ENCODE results near the gene CRAMP1. TPM values are rescaled to one million over a fixed set of nuclear protein-coding genes. Genes with fewer than 3 reads are reported as not detected.

The CRAMP1 gene
- polyA plus RNA-seq, 1 of the 3 experiments (the other 2 are of a cell fraction), result 9.5 TPM

DNA sequence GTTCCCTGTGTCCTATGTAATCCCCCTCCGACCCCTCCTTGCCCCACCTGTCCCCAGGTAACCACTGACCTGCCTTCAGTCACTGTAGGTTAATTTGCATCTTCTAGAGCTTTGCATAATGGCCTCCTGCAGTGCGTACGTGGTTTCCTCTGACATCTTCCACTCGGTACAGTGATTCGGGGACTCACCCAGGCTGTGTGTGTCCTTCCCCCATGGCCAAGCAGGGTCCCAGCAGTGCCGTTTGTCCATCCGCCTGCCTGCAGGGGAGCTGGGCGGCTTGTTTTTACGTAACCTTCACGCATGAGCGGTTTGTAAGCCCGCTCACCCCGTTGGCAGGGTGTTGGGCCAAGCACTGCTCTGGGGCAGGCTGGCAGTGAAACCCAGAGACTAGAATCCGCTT, 101.8 kb downstream of the CRAMP1 start:
- Histone ChIP-seq H3K4me3 (ENCODE audit: low read depth in 2 of 2, low read length in 1 of 2) (no peak overlapping the region), H3K9ac (no peak overlapping the region), H4K20me1 (ENCODE audit: insufficient read depth) (peaks cover 57% of the 10 kb centered on the region), H3K36me3 (replicated peaks in 1 of 2; ENCODE audit: control insufficient read depth in 1 of 2, insufficient read depth in 2 of 2, low read length in 1 of 2) (peaks cover 0 to under 1% of the 10 kb centered on the region in 2 experiments), H2AFZ (ENCODE audit: low read depth) (no peak overlapping the region), H3K9me2 (no peaks in the 10 kb centered on the region), H3K4me2 (no peak overlapping the region), H3K4me1 (ENCODE audit: control insufficient read depth in 1 of 2, insufficient read depth in 2 of 2, low read depth in 1 of 2, low read length in 1 of 2) (peaks cover 0 to 4% of the 10 kb centered on the region in 2 experiments; a peak in 2 of 4 replicates), H3K79me2 (ENCODE audit: insufficient read depth) (peaks cover 100% of the 10 kb centered on the region), H3K27ac (ENCODE audit: low read depth in 2 of 2, low read length in 1 of 2) (no peak overlapping the region), H3K9me3 (no peaks in the 10 kb centered on the region), H3K27me3 (ENCODE audit: insufficient read depth) (no peaks in the 10 kb centered on the region), H3F3A (replicated peaks; ENCODE audit: insufficient read depth) (no peaks in the 10 kb centered on the region)
- CTCF ChIA-PET, result interaction anchor here (1.4 kb wide), 1 partner anchor 50 kb away, joined by 4 read pairs; no protein-coding TSS in a partner anchor
- POLR2A ChIA-PET, result no interaction called here
- no peak for DNase-seq
- WGBS (ENCODE audit: low lambda C conversion rate), result 87% methylated on average over 13 of the region's 14 CpGs
- TF ChIP-seq EZH2phosphoT487 (IDR thresholded peaks at IDR 0.05; ENCODE audit: borderline replicate concordance, low read depth) (no peak), FOXM1 (IDR thresholded peaks at IDR 0.05; ENCODE audit: low read depth) (no peak), RXRA (IDR thresholded peaks at IDR 0.05; ENCODE audit: borderline replicate concordance, low read depth) (no peak), RCOR1 (IDR thresholded peaks at IDR 0.05; ENCODE audit: low read length) (no peak), TCF12 (IDR thresholded peaks at IDR 0.05) (no peak)
- TF ChIP-seq, protein P1, sequence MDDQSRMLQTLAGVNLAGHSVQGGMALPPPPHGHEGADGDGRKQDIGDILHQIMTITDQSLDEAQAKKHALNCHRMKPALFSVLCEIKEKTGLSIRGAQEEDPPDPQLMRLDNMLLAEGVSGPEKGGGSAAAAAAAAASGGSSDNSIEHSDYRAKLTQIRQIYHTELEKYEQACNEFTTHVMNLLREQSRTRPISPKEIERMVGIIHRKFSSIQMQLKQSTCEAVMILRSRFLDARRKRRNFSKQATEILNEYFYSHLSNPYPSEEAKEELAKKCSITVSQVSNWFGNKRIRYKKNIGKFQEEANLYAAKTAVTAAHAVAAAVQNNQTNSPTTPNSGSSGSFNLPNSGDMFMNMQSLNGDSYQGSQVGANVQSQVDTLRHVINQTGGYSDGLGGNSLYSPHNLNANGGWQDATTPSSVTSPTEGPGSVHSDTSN (IDR thresholded peaks at IDR 0.05), result no peak
- TF ChIP-seq, protein P2, sequence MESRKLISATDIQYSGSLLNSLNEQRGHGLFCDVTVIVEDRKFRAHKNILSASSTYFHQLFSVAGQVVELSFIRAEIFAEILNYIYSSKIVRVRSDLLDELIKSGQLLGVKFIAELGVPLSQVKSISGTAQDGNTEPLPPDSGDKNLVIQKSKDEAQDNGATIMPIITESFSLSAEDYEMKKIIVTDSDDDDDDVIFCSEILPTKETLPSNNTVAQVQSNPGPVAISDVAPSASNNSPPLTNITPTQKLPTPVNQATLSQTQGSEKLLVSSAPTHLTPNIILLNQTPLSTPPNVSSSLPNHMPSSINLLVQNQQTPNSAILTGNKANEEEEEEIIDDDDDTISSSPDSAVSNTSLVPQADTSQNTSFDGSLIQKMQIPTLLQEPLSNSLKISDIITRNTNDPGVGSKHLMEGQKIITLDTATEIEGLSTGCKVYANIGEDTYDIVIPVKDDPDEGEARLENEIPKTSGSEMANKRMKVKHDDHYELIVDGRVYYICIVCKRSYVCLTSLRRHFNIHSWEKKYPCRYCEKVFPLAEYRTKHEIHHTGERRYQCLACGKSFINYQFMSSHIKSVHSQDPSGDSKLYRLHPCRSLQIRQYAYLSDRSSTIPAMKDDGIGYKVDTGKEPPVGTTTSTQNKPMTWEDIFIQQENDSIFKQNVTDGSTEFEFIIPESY (IDR thresholded peaks at IDR 0.05; ENCODE audit: borderline replicate concordance, low read depth), result no peak

DNA sequence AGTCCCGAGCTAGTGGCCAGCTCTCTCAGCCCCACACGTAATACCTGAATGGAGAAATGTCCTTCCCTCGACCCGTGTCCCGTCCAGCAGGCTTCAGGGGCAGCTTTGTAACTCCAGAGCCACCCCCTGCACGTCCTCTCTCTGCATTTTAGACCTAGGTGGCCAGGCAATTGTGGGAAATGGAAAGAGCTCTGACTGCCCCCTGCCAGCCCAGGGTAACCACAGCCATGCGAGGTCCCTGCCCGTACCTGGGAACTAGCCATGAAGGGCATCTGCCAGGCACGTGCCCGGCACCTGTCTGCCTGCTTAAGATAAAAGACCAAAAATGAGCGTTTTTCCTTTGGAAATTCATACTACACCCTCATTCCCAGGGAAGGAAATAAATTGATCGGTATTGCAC, 103.1 kb downstream of the CRAMP1 start:
- Histone ChIP-seq H3K36me3 (replicated peaks in 1 of 2; ENCODE audit: control insufficient read depth in 1 of 2, insufficient read depth in 2 of 2, low read length in 1 of 2) (no peaks in the 10 kb centered on the region), H3K4me1 (ENCODE audit: control insufficient read depth in 1 of 2, insufficient read depth in 2 of 2, low read depth in 1 of 2, low read length in 1 of 2) (no peaks in the 10 kb centered on the region; a peak in 1 of 4 replicates), H3K27me3 (ENCODE audit: insufficient read depth) (no peaks in the 10 kb centered on the region), H3K4me3 (ENCODE audit: low read depth in 2 of 2, low read length in 1 of 2) (no peak overlapping the region), H2AFZ (ENCODE audit: low read depth) (no peak overlapping the region), H3K9me3 (no peaks in the 10 kb centered on the region), H3K9me2 (no peaks in the 10 kb centered on the region), H3F3A (replicated peaks; ENCODE audit: insufficient read depth) (no peaks in the 10 kb centered on the region), H3K9ac (no peak overlapping the region), H3K27ac (ENCODE audit: low read depth in 2 of 2, low read length in 1 of 2) (no peak overlapping the region), H3K4me2 (no peak overlapping the region), H3K79me2 (ENCODE audit: insufficient read depth) (peaks cover 100% of the 10 kb centered on the region), H4K20me1 (ENCODE audit: insufficient read depth) (peaks cover 44% of the 10 kb centered on the region)
- ChIA-PET CTCF (interaction anchor here (1.1 to 1.4 kb wide), 2 partner anchors 9 kb away, joined by 5 to 8 read pairs; partner anchors contain the start of gene MAPK8IP3), POLR2A (no interaction called here)
- 95% methylated on average over 12 of the region's 12 CpGs for WGBS (ENCODE audit: low lambda C conversion rate)
- no peak for DNase-seq
- no peak for TF ChIP-seq YY1 (IDR thresholded peaks at IDR 0.05; ENCODE audit: low read depth)
- no peak for TF ChIP-seq FOXJ3 (CRISPR knock-in tag; IDR thresholded peaks at IDR 0.05)
- TF ChIP-seq, protein P3, sequence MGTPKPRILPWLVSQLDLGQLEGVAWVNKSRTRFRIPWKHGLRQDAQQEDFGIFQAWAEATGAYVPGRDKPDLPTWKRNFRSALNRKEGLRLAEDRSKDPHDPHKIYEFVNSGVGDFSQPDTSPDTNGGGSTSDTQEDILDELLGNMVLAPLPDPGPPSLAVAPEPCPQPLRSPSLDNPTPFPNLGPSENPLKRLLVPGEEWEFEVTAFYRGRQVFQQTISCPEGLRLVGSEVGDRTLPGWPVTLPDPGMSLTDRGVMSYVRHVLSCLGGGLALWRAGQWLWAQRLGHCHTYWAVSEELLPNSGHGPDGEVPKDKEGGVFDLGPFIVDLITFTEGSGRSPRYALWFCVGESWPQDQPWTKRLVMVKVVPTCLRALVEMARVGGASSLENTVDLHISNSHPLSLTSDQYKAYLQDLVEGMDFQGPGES (IDR thresholded peaks at IDR 0.05; ENCODE audit: low read depth, low read length), result no peak
- TF ChIP-seq, protein P2 (IDR thresholded peaks at IDR 0.05; ENCODE audit: borderline replicate concordance, low read depth), result no peak
- TF ChIP-seq EP300 (IDR thresholded peaks at IDR 0.05; ENCODE audit: borderline replicate concordance in 1 of 2, low read depth in 1 of 2, low read length in 1 of 2), result no peak
- TF ChIP-seq TEAD4 (IDR thresholded peaks at IDR 0.05; ENCODE audit: borderline replicate concordance, insufficient read depth), result no peak
- TF ChIP-seq SMC3 (IDR thresholded peaks at IDR 0.05; ENCODE audit: low read depth, low read length), result no peak
- TF ChIP-seq, protein P4, sequence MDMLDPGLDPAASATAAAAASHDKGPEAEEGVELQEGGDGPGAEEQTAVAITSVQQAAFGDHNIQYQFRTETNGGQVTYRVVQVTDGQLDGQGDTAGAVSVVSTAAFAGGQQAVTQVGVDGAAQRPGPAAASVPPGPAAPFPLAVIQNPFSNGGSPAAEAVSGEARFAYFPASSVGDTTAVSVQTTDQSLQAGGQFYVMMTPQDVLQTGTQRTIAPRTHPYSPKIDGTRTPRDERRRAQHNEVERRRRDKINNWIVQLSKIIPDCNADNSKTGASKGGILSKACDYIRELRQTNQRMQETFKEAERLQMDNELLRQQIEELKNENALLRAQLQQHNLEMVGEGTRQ (IDR thresholded peaks at IDR 0.05; ENCODE audit: borderline replicate concordance, low read depth, low read length), result no peak
- TF ChIP-seq, protein P5, sequence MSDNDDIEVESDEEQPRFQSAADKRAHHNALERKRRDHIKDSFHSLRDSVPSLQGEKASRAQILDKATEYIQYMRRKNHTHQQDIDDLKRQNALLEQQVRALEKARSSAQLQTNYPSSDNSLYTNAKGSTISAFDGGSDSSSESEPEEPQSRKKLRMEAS (IDR thresholded peaks at IDR 0.05; ENCODE audit: low read depth), result no peak
- no peak for TF ChIP-seq CHD2 (IDR thresholded peaks at IDR 0.05; ENCODE audit: low read length, partially characterized antibody)
- TF ChIP-seq MEF2A (IDR thresholded peaks at IDR 0.05; ENCODE audit: borderline replicate concordance, low read depth), result no peak
- TF ChIP-seq ELF1 (IDR thresholded peaks at IDR 0.05), result no peak
- no peak for TF ChIP-seq RCOR1 (IDR thresholded peaks at IDR 0.05; ENCODE audit: low read length)
- no peak for TF ChIP-seq MXI1 (IDR thresholded peaks at IDR 0.05; ENCODE audit: low read depth, low read length)
- TF ChIP-seq POLR2AphosphoS5 (IDR thresholded peaks at IDR 0.05; ENCODE audit: low read depth, low read length), result no peak
- TF ChIP-seq TAF1 (IDR thresholded peaks at IDR 0.05; ENCODE audit: borderline replicate concordance, low read depth, low read length), result no peak
- TF ChIP-seq JUND (IDR thresholded peaks at IDR 0.05), result no peak

All from SK-N-SH (cell line).